HG03196 (cell line): ENCODE data around the gene SP9.

ENCODE experiments used
- ATAC-seq: cut with Tn5 transposase; IDR thresholded peaks from one replicate; pipeline ENCODE4 v1.9.1; 2021; ENCODE audit not compliant: unreplicated experiment

SP9 gene

GRCh38 chr2:174334781-174335251 lies at the start of gene SP9:
Gene SP9, plus strand, starts transcription at chr2:174334954. Its CDS starts 139 bp downstream, at chr2:174335093.
- ATAC-seq: no peak

- no peak for ATAC-seq
Observed at GRCh38 chr2:174286172-174286571, 48.6 kb upstream of the SP9 start.

DNA sequence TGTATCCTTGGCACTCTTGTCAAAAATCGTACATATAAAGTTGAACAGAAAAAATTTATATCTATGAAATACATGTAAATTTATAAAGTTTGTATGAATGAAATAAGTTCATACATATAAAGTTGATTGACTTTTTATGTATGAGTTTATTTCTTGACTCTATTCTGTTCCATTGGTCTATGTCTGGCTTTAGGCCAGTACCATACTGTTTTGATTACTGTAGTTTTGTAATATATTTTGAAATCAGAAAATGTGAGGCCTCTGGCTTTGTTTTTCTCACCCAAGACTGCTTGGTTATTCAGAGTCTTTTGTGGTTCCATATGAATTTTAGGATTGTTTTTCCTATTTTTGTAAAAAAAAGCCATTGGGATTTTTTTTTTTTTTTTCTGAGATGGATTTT lies 41.8 kb upstream of the SP9 start:
- ATAC-seq: no peak

- ATAC-seq: no peak
Observed at GRCh38 chr2:174300114-174300513, 34.6 kb upstream of the SP9 start.

DNA sequence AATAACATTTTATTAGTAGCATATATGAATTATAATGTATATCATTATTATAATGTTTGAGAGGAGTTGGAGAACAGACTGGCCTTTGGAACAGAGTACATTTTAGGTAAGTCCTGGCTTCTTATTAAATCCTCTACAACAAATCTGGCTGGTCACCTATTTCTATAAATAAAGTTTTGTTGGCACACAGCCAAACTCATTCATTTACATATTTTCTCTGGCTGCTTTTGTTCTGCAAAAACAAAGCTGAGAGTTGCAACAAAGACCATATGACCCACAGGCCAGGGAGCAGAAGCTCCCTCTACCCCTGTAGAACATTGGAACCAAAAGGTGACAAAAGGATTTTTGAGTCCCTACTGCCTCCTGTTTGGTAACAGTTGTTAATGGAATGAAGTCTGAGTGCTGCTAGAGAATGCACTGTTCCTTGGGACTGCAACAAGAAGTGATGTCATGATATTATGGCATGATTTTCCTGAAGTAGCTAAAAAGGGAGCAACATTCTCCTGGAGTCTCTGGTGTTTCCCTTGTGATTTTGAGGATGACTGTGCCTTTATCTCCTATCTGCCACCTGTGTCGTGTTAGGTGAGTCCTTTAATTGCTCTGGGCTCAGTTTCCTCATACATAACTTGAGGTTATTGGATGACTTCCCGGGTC lies 22.0 kb upstream of the SP9 start:
- ATAC-seq: no peak

DNA sequence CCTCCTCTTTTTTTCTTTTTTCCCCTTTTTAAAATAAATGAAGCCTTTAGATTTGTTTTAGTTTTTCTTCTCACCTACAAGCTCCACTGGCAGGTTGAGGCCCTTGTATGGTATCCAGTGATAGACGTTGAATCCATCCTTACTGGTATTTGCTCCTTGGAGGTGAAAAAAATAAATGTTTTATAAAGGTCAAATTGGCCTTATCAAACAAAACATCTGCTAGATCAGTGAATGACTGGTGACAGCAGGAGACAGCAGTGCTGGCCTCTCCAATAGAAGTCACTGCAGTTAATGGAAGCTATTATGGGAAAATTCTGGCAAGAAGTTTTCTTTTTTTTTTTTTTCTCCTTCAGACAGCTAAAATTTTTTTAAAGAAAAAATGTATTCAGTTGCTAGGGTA lies 12.6 kb upstream of the SP9 start:
- no peak for ATAC-seq

DNA sequence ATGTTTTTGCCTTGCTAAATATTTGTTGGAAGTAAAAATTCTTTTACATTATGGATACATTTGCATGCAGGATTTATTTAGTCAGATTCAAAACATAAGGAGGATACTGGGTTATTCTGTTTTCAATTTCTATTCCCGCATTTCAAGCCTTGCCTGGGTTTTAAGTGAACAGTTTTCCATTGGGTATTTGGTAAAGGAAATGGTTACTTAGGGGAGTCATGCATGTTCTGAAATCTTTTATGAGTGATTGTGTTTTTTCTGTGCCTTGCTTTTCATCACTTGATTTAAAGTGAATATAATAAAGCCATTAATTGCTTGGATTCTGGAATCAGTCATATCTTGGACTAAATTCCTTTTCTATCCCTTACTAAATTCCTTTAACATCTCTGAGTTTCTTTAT lies 12.0 kb upstream of the SP9 start:
- ATAC-seq: no peak

DNA sequence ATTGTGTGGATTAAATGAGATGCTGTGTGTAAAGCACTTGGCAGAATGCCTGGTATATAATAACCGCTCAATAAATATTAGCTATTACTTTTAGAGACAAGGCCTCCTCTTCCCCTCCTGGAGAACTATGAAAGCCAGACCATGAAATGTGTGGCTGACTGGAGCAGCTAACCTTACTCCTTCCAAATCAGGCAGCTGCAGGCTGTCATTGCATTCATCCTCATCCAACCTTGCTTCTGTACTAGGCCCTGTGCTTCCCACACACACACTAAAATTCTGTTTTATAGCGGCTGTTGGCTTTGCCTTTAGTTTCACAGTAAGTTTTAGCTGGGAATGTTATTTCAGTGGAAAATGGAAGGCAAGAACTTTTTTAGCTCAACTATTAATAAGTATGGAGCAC lies 10.2 kb upstream of the SP9 start:
- no peak for ATAC-seq

DNA sequence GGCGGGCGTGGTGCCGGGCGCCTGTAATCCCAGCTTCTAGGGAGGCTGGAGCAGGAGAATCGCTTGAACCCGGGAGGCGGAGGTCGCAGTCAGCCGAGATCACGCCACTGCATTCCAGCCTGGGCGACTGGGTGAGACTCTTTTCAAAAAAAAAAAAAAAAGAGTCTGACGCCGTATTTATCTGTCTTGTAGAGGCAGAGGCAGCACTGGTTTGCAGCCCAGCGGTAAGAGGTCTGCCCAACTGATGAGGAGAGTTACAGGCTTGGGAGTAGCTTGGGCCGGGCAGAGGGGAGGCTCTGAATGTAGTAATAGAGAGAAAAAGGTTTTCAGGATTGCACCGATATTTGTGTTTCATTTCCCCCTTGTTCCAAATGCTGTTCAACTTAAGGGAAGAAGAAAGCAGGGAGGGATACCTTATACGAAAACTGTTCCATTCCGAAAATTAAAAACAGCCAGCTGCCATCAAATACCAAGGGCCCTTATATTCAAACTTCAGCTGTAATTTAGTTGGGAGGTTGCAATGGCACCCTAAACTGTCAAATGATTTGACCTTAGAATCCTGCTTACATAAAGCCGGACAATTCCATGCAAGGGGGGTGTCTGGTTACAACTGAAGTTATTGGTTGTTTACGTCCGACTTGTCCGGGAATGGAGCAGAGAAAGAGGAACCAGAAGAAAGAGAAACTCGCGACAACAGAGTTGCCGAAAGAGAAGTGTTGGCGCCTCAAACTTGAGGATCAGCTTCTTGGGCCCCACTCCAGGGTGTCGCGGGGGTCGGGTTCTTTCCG lies 9.2 kb upstream of the SP9 start:
- ATAC-seq: no peak

DNA sequence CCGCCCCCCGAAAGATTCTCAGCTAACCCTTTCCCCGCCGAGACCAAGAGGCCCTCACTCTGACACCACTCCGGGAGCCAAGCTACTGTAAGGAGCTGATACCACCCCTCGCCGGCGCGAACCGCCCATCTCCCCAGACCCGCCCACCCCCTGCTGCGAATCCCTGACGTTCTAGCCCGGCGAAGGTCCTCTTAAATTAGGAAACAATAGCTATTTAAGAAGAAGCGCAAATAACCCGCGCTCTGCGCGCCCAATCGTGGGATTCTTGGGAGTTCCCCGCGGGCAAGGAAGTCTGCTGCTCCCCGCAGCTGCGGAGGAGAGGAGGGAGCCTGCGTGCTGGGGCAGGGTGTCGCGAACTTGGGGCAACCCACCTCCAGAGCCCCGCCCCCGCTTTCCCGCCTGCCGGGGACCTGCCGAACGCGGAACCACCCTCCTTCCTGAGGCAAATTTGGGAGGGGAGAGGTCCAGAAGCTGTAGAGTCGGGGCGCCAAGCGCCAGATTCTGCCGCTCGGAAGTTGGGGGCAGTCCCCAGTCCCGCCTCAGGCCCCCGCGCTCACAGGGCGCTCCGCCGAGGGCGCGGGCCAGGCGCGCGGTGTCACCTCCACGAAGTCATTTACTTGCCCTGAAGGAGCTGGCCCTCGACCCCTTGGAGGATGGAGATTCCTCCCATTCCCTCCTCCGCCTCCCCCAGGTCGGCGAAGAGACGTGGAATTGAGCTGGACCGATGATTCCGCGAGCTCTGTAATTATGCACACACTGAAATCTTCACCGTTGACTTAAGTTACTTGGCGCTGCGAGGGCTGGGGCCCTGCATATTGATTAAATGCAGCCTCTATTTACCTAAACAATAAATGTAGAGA lies 8.4 kb upstream of the SP9 start:
- ATAC-seq: no peak

- ATAC-seq: no peak
Observed at GRCh38 chr2:174327021-174327840, 7.5 kb upstream of the SP9 start.

- ATAC-seq: no peak
Observed at GRCh38 chr2:174327841-174328113, 7.0 kb upstream of the SP9 start.

DNA sequence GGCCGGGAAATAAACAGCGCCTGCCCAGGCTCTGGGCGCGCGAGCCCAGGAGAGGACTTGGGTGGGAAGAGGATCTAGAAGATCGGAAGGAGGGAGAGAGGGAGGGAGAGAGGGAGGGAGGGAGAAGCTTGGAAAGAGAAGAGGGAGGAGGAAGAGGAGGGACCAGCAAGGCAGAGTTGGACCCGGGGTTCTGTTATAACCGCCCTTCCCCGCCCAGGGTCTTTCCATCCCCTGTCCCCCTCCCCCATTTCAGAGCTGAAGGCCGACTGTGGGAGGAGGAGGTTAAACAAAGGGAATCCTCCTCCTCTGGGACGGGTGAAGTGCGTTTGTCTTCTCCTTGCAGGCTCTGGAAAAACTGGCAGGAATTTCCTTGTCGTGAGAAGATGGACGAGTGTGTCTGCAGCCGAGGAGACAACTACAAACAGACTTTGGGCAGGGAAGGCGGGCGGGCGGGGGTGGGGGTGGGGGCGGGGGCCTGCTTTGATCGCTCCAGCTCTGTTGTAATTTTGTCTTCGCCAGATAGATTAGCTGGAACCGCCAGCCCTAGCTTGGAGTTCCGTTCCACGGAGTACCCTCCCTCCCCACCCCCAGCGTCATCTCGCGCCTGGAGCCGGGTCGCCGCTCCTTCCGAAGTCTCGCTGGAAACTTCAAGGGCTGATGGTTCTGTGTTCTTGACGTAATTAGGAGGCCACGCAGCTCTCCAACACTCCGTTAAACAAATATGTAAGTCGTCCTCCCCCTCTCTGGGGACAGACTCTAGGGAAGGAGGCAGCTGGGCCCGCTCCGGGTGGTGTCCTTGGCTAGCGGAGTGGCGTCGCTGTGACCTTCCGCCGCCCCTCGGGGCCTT lies 6.4 kb upstream of the SP9 start:
- ATAC-seq: no peak

DNA sequence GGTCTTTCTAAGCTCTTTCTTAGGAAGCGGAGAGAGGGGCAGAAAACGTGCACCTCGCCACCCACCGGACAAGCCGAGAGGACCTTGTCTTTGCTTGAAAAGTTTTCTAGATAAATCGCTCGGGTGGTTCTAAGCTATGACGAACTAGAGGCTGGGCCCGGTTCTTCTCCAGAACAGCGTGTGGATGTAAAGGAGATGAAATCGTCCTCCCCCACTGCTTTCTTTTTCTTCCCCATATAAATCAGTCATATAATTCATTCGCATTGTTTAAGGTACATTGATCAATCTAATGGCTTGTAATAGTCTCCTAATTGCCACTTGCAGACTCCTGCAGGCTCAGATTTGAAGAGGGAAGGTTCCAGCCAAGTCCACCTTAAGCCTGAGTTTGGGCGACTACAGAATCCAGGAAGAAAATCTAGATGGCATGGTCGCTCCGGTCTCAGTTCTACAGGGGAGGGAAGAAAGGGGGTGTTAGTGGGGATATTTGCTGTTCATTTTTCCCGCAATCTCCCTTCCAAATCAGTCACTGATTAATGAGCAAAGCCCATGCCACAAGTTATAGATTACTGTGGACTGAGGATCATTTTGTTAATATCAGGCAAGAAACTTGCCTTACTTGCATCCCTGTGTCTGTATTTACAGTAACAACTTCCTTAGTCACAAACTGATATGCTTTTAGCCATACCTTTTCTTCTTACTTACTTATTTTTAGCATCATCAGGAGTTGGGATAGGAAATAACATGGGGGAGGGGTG lies 5.6 kb upstream of the SP9 start:
- no peak for ATAC-seq

- ATAC-seq: no peak
Observed at GRCh38 chr2:174330945-174331594, 3.7 kb upstream of the SP9 start.

GRCh38 chr2:174331595-174332216 lies 3.0 kb upstream of the SP9 start:
- ATAC-seq: no peak

DNA sequence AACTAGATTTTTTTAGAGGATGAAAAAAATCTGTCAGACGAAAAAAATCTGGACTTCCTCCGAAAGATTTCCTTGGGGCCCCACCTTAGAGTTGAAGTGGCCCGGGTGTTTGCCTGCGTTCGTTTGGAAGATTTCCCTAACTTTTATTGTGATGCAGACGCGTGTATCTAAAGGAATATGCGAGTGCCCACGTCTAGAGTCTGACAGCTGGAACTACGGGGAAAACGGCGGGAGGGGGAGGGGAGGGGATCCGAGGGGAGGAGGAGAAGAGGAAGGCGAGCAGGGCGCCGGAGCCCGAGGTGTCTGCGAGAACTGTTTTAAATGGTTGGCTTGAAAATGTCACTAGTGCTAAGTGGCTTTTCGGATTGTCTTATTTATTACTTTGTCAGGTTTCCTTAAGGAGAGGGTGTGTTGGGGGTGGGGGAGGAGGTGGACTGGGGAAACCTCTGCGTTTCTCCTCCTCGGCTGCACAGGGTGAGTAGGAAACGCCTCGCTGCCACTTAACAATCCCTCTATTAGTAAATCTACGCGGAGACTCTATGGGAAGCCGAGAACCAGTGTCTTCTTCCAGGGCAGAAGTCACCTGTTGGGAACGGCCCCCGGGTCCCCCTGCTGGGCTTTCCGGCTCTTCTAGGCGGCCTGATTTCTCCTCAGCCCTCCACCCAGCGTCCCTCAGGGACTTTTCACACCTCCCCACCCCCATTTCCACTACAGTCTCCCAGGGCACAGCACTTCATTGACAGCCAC lies 2.4 kb upstream of the SP9 start:
- ATAC-seq: no peak

DNA sequence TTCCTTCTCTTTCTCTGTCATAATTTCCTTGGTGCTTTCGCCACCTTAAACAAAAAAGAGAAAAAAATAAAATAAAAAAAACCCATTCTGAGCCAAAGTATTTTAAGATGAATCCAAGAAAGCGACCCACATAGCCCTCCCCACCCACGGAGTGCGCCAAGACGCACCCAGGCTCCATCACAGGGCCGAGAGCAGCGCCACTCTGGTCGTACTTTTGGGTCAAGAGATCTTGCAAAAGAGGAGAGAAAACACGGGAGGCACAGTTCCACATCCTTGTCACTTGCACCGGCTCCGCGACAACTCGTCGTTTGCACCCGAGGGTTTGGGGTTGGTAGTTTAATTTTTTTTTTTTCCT lies 1.8 kb upstream of the SP9 start:
- no peak for ATAC-seq
